GM21360 (cell line): ENCODE measurements around the gene GYG2.
"Not testable (repeated sequence)": the region's sequence is repeated elsewhere in the genome, so short reads cannot be mapped to it uniquely, and the experiment has no call there.

Experiments used
- ATAC-seq: cut with Tn5 transposase; IDR thresholded peaks from one replicate; pipeline ENCODE4 v1.9.1; 2021; ENCODE audit warnings: mild to moderate bottlenecking, moderate library complexity; ENCODE audit not compliant: unreplicated experiment

The GYG2 gene

DNA sequence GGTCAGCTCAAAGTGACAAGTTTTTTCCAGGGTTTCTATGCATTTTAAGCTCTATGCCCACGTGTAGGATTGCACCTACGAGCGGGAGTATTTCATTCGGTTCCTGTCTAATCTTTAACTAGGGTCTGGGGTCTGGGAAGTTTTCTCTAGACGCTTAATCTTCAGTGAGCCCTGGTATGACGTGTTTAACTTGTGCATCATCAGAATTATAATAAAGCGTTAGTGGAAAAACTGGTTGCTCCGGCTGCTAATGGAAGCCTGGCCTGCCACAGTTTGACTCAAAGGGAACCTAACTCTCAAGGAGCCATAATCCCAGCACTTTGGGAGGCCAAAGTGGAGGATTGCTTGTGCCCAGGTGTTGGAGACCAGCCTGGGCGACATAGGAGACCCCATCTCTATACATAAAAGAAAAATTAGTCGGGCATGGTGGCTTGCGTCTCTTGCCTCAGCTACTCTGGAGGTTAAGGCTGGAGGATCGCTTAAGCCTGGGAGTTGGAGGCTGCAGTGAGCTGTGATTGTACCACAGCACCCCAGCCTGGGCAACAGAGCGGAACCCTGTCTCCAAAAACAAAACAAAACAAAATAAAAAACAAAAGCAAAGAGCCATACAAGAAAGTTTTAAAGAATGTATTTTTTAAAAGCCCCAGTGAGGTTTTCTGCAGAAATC lies 70.2 kb downstream of the GYG2 start:
- no peak for ATAC-seq

DNA sequence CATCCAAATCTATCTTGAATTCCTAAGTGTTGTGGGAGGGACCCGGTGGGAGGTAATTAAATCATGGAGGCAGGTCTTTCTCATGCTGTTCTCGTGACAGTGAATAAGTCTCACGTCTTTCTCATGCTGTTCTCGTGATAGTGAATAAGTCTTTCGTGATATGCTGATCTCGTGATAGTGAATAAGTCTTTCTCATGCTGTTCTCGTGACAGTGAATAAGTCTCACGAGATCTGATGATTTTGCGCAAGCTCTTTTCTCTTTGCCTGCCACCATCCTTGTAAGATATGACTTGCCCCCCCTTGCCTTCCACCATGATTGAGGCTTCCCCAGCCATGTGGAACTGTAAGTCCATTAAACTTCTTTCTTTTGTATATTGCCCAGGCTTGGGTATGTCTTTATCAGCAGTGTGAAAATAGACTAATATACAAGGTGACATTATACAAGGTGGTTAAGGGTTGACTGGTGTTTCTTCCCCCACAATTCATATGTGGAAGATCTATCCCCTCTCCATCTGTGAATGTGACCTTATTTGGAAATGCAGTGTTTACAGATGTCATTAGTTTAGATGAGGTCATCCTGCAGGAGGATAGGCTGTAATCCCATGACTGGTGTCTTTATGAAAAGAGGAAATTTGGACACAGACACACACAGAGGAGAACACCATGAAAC lies 72.8 kb downstream of the GYG2 start:
- no peak for ATAC-seq

DNA sequence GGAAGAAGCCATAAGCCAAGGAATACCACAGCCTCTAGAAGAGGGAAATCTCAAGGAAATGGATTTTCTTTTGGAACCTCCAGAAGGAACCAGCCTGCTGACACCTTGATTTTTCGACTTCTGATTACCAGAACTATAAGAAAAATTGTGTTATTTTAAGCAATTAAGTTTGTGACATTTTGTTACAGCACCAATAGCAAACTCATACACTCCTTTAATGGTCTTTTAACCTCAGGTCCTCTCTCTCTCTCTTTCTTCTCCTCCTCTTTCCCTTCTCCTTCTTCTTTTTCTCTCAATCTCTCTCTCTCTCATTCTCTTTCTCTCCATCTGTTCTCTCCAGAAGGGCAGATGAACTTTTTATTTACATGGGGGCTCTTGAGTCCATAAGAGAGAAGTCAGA lies 74.1 kb downstream of the GYG2 start:
- ATAC-seq, result no peak

DNA sequence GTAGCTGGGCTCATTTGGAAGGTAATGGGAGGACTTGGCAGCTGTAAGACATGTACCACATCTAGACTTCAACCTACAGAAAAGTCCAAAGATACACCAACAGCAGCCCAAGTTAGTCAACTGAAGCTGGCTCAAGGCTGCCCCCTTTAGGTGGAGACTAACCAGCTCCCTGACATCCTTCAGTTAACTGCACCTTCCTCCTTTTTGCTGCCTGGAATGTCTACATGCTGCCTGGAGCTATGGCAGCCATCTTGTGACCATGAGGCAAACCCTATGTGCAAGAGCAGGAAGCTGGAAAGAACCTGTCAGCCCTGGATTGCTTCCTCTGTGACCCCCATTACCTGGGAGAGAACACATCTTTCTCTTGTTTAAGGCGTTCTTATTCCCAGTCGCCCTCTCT lies 74.6 kb downstream of the GYG2 start:
- ATAC-seq, result no peak

DNA sequence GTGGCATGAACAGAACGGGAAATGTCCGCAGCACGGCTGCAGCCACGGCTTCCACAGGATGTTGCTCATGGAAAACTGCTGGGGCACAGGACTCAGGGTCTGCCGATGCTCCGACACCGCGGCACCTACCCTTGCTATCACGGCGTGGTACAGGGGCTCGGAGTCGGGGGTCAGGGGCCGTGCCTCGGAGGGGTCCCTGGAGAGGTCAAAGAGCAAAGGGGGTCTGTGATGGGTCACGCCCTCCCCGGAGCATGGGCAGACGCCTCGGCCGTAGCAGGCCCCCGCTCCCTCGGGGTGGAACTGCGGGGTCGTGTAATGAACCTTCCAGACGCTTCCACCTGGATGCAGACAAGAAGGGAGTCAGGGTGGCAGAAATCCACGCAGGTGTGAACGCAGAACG lies 78.6 kb downstream of the GYG2 start:
- ATAC-seq, result no peak

DNA sequence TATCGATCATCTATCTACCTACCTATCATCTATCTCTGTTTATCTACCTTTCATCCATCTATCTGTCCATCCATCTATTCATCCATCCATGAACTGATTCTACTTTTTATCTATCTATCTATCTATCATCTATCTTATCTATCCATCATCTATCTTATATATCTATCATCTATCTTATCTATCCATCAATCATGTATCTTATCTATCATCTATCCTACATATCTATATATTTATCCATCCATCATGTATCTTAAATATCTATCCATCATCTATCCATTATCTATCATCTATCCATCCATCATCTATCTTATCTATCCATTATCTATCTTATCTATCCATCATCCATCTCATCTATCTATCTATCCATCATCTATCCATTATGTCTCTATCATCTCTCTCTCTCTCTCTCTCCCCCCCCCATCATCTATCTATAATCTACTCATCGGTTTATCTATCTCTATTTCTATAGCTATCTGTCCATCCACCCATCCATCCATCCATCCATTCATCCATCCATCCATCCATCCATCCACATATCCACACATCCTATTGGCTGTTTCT lies 79.5 kb downstream of the GYG2 start:
- no peak for ATAC-seq

DNA sequence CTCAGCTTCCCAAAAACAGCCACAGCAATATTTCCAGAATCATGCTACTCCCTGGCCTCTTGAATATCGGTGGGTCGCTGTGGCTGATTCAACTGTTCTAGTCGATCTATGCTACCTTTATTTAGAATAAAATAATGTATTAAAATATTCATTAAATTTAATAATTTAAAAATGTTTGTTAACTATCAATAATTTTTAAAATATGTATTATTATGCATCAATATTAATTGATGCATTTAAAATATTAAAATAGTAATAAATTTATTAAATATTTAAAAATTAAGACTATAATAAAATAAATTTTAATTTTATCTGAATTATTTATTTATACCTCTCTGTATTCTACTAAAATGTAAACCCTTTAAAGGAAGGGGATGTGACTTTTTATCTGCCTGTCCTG lies 81.4 kb downstream of the GYG2 start:
- ATAC-seq, result no peak

DNA sequence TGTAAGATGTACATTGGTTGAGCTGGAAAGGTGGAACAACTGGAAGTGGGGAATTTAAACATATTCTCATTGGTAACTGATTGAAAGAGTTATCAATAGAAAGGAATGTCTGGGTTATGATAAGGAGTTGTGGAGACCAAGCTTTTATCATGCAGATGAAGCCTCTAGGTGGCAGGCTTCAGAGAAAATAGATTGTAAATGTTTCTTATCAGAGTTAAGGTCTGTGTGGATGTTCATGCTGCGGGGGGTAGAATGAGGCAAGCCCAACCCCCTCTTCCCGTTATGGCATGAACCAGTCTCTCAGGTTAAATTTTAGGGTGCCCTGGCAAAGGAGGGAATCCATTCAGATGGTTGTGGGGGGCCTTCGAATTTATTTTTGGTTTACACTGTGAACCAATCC lies 84.4 kb downstream of the GYG2 start:
- no peak for ATAC-seq

DNA sequence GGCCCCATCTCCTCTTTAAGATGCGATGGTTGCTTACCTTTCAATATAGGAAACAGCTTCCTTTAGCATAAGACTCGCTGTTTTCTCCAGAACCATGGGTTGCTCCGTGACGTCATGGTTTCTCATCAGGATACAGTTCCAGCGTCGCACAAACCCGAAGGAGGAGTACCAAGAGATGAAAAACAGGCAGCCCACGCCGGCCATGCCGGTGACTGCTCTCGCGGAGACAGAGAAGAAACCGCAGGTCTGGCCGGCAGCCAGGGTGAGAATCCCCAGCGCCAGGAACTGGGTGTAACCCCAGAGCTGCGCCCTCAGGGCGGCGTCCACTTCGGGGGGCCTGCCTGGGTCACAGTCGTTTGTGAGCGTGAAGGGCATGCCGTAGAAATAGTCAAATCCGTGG lies 89.0 kb downstream of the GYG2 start:
- ATAC-seq, result no peak

DNA sequence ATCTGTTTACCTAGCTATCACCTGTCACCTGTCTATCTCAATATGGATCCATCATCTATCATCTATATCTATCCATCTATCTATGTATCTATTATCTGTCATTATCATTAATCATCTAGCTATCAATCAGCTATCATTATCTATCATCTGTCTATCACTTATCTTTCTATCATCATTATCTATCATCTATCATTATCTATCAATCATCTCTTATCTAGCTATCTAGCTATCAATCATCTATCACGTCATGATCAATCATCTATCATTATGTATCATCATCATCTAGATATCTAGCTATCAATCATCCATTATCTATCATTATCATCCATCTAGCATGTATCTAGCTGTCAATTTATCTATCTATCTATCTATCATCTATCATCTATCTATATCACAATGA lies 92.5 kb downstream of the GYG2 start:
- no peak for ATAC-seq

DNA sequence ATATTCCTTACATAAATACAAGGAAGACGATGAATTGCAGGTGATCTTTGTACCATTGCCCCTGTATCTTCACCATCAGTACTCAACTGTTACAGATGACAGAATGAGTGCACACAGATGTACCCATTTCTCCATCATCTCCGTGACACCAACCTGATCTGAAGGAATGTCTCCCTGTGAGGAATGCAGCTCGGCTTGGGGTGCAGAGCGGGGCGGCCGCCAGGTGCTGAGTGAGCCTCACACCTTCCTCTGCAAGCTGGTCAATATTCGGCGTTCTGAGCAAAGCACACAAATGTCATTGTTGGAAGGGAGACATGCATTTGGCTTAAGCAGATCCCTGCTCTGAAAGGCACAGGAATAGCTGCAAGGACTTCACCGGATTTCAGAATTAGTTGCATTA lies 93.0 kb downstream of the GYG2 start:
- ATAC-seq, result no peak

DNA sequence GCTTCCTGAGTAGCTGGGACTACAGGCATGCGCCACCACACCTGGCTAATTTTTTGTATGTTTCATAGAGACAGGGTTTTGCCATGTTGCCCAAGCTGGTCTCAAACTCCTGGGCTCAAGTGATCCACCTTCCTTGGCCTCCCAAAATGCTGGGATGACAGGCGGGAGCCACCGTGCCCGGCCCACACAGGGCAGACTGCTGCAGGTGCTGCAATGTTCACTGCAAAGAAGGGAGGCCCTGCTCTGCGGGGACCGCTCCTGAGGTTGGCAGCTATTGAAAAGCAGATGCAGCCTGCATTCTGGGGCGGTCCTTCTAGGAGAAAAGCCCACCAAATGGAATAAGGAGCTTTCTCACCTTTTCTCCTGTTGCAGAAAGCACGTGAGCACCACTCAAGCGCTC lies 95.4 kb downstream of the GYG2 start:
- ATAC-seq, result no peak

DNA sequence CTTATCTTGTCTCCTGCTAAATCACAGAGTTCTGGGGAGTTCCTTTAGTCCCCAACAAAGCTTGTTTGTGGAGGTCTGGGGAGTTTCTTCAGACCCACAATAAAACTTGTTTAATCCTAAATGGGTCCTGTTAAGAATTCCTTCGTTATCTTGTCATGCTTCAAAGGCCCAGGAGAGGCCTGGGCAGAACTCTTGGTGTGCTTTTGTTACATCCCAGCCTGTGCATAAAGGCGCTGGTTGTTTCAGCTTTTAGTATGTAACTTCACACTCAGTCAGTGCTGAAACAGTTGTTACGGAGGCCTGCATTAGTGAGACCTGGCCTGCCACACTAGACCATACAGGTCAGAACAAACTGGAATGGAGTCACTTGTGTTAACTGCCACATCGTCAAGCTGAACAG lies 97.5 kb downstream of the GYG2 start:
- ATAC-seq, result not testable (repeated sequence)

DNA sequence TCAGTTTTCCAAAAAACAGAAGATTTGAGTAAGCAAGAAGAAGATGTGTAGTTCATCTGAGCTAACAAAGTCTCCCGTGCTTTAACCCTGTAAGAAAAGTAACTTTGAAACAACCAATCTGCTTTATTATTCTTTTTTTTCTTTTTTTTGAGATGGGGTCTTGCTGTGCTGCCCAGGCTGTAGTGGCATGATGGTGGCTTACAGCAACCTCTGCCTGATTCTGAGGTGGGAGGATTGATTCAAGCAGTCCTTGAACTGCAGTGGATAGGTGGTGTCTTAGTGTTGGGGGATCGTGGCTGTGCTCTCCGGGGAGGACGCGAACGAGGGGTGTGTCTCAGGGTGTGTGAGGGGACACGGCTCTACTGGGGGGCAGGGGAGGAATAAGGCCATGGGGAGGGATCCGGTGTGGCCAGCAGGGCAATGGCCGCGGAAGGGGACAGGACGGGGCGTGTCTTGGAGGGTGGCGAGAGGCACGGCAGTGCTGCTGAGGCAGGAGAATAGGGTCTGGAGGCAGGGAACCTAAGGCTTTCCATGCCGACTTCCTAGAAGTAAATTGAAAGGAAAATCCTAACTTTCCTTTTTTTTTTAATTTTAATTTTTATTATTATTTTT lies 98.0 kb downstream of the GYG2 start:
- ATAC-seq, result no peak

DNA sequence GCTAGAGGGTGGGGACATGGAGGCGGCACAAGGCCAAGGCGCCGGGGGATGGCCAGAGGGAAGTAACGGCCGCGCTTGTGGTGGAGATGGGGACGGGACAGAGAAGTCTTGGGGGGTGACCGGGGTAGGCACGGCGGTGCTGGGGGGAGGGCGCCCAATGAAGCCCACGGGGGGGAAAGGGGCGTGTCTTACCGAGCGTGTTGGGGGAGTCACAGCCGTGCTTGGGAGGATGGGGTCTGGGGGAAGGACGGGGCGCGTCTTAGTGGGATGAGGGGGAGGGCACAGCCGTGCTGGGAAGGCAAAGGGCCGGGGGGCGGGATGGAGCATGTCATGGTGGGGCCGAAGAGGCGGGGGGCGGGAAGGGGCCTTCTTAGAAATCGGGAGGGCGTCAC lies 99.5 kb downstream of the GYG2 start:
- no peak for ATAC-seq

DNA sequence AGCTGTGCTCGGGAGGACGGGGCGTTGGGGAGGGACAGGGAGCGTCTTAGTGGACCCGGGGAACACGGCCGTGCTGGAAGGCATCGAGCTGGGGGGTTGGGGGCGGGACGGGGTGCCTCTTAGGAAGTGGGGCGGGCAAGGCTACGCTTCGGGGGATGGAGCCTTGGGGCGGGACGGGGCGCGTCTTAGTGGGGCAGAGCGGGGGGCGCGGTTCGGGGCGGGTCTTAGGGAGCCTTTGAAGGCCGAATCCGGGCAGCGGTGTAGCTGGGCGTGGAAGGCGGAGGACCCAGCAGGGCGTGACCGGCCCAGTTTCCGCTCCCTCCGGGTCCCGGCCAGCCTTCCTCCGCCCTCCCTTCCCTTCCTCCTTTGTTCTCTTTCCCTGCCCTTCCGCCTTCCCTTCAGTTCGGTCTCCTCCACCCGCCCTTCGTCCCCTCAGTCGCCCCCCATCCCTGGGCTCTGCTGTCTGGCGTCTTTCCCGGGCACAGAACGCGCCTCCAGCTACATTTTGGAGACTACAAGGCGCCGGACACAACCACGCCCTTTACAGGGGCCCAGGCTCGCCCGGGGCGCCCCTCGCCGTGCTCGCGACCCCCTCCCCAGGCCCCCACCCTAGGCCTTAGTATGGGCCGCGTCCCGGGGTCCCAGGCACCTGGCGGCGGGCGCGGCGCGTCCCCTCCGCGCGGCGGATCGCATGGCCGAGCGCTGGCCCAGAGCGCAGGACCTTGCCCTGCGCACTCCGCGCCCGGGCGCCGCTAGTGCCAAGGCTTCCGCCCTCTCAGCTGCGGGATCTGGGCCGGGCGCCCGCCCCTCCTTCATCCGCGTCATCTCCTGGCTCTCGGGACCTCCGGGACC lies 100.1 kb downstream of the GYG2 start, which contains the start of gene ARSD:
ARSD (minus strand) TSS at position 757 of the 852 bp plus-strand sequence; CDS start at position 693, 64 bp downstream.
- ATAC-seq, result peak; percentile 91

DNA sequence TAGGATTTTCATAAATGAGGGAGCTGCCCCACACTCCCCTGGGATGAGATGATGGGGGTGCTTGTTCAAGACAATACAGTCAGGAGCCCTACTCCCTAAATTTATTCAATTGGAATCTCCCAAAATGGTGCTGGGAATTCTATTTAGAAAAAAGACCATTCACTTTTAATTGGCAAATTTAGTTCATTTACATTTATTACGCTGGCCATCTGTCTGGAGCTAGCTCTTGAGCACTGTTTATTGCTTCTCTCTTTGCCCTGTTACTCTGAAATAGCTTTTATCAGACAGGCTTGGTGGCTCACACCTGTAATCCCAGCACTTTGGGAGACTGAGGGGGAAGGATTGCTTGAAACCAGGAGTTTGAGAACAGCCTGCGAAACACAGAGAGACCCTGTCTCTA lies 102.4 kb downstream of the GYG2 start:
- no peak for ATAC-seq

DNA sequence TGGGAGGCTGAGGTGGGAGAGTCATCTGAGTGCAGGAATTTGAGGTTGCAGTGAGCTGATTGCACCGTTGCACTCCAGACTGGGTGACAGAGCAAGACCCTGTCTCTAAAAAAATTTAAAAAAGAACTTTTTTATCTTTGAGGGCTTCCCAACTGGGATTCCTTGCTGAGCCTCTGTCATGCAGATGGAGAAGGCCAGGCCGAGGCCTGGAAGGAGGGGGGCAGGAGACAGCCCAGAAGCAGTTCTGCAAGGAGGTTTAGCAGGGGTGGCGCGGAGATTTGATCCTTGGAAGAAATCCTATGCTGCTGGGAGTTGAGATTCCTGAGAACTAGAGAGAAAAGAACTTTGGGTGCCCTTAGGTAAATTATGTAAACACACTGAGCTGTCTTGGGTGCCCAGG lies 102.9 kb downstream of the GYG2 start:
- no peak for ATAC-seq
